Mesothelial cell of epicardium (in vitro differentiated cells): ENCODE data around the gene EPB41L3. TPM values are rescaled to one million over a fixed set of nuclear protein-coding genes. Genes with fewer than 3 reads are reported as not detected.

Source experiments
- DNase-seq, 2 experiments: peaks; one replicate each; pipeline ENCODE4 v3.0.0; 2021; ENCODE audit warnings: low spot score in 2 of 2; ENCODE audit not compliant: unreplicated experiment in 2 of 2
- H3K27ac Mint-ChIP-seq: 2 replicates; pipeline ENCODE4 v1.8.0; 2021; ENCODE audit warnings: mixed read lengths
- H3K27me3 Mint-ChIP-seq: 2 replicates; pipeline ENCODE4 v1.8.0; 2021; ENCODE audit warnings: low read depth, mixed read lengths
- H3K36me3 Mint-ChIP-seq: 2 replicates; pipeline ENCODE4 v1.8.0; 2021; ENCODE audit warnings: mixed read lengths
- H3K4me1 Mint-ChIP-seq: 2 replicates; pipeline ENCODE4 v1.8.0; 2021; ENCODE audit warnings: mixed read lengths
- H3K4me3 Mint-ChIP-seq: 2 replicates; pipeline ENCODE4 v1.8.0; 2021; ENCODE audit warnings: mild to moderate bottlenecking, moderate library complexity, mixed read lengths
- H3K9me3 Mint-ChIP-seq: 2 replicates; pipeline ENCODE4 v1.8.0; 2021; ENCODE audit warnings: mixed read lengths
- CTCF ChIP-seq: fragments of 200-600 bp; sonication (generic); IDR thresholded peaks from one replicate; pipeline ENCODE4 v1.5.0; 2021; ENCODE audit warnings: antibody characterized with exemption; ENCODE audit not compliant: unreplicated experiment
- total RNA-seq: library from RNA; stranded (reverse); gene quantifications from 3 replicates; pipeline ENCODE4 v1.2.1, GENCODE V29; 2021

EPB41L3 gene
- total RNA-seq, 1 donor from 2014 or later = 61.9 TPM

DNA sequence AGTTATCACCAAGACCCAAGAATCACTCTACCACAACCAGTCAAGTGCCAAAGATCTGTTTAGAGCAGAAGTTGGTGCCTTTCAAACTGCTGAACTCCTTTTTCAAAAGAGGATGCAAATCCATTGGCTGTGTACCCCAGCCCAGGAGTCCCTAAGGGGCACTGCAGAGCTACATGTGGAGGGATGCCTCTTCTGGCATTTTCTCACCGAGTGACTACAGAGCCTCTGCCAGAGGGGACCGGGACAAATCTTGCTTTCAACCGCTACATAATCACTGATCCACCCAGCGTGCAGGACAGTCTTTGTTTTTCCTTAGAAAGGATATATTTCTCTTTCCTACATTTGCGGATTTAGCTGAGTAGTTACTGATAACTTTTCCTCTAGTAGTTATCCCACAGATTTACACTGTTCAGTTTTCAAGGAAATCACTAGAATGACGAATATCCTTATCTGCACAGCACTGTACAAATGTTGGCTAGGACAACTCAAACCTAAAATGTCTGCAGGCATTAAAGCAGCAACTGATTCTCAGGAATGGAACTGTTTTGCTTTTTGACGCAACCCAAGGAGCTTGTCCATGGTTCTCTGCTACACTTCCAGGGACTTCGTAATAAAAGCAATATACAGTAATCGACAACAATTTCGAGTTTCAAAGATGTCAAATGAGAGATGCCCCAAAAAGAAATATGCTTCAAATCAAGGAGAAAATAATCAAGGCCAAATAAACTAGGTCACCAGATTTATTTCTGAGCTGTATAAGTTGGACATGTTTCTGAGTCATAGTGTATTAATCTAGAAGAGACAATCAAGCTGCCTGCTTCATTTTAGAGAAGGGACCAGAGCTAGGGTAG, 24.1 kb downstream of the EPB41L3 start:
- Mint-ChIP-seq H3K36me3 (peaks cover 3% of the 10 kb centered on the region), H3K9me3 (no peaks in the 10 kb centered on the region), H3K4me3 (no peak overlapping the region), H3K27ac (peak overlapping the region; percentile 54), H3K4me1 (peaks cover 52% of the 10 kb centered on the region), H3K27me3 (no peaks in the 10 kb centered on the region)
- no peak for DNase-seq
- no peak for TF ChIP-seq CTCF

DNA sequence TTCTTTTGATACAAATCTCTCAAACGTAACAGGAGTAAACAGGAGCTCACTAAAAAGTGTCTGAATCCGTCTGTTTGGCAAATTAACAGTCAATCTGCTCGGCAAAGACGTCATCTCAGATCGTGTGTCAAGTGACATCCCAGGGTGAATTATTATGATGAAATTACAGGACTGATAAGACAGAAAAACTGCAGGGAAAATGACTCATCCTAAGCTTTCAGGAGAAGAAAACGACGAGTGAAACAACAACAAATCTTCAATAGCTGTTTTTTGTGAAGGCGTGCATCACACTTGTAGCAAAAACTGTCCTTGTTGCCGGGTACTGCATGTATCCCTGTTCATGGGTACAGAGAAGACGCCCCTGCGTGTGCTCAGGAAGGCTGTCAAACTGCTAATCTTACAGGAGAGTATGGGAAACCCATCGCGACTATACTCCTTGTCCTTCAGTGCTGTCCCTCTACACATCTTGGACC, 24.9 kb downstream of the EPB41L3 start:
- no peak overlapping the region for H3K4me3 Mint-ChIP-seq

GRCh38 chr18:5518179-5518770, 25.5 kb downstream of the EPB41L3 start:
- Mint-ChIP-seq H3K36me3 (no peaks in the 10 kb centered on the region), H3K4me1 (peaks cover 60% of the 10 kb centered on the region), H3K27me3 (no peaks in the 10 kb centered on the region), H3K4me3 (no peak overlapping the region), H3K9me3 (no peaks in the 10 kb centered on the region), H3K27ac (no peak overlapping the region)
- DNase-seq = no peak
- no peak for TF ChIP-seq CTCF

More for the DNA sequence above, 24.9 kb downstream of the EPB41L3 start:
- no peak for TF ChIP-seq CTCF
- Mint-ChIP-seq H3K9me3 (no peaks in the 10 kb centered on the region), H3K36me3 (no peaks in the 10 kb centered on the region), H3K4me1 (peaks cover 54% of the 10 kb centered on the region), H3K27ac (peak overlapping the region; percentile 15), H3K27me3 (no peaks in the 10 kb centered on the region)
- no peak for DNase-seq

DNA sequence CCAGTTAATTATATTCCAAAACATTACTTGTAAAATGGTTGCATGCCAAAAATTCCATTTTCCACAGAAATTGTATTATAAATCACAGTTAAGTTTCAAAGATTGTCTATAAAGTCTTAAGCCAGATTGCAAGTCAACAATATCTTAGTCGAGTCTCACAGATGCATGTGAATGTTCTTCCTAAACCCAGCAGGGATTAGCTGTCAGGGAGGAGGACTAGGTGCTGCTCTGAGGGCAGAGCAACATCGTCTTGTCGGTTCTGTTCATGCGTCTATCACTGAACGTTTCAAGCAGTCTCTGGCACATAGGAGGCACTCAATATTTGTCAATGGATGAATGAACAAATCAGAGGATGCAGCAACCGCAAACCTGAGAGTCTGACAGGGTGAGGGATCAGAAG, 27.0 kb downstream of the EPB41L3 start:
- Mint-ChIP-seq H3K27ac (no peak overlapping the region), H3K4me3 (no peak overlapping the region), H3K36me3 (no peaks in the 10 kb centered on the region), H3K4me1 (peaks cover 61% of the 10 kb centered on the region), H3K9me3 (no peaks in the 10 kb centered on the region), H3K27me3 (no peaks in the 10 kb centered on the region)
- no peak for TF ChIP-seq CTCF
- no peak for DNase-seq

DNA sequence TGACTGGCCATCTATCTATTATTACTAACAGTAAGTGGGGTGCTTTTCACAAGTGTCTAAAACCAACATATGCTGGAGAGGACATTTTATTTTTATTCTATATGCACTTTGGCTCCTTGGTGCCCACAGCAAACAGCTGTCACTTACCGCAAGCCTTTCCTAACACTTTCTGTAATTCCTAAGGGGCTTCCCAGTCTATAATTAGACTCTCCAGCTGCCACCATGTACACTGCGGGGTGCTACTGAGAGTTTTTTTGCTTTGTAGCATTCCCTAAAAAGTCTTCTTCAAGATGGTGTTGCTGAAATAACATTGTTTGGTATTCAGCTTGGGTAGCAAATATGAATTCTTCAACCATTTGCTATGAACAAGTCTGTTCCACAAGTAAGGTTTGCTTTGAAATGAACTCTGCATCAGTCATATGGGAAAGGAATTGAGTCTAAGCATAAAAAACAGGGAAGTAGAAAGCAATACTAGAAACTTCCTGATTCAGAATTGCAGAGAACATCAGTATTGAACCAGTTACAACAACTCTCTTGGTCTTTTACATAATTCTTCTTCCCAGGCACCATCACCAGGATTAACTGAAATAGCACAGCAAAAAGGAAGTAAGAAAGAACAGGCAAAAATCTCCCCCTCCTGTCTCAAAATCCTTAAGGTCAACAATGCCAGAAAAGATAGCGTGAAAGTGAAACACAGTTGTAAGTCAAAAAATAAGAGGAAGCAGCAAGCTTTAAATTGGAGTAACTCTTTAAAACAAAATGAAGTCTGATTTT, 28.6 kb downstream of the EPB41L3 start:
- Mint-ChIP-seq H3K4me3 (no peak overlapping the region), H3K27ac (peak overlapping the region; percentile 41), H3K4me1 (peaks cover 63% of the 10 kb centered on the region), H3K27me3 (no peaks in the 10 kb centered on the region), H3K9me3 (no peaks in the 10 kb centered on the region), H3K36me3 (no peaks in the 10 kb centered on the region)
- TF ChIP-seq CTCF = no peak
- DNase-seq = no peak
